ENCODE results near the gene TRA2B. TPM values are rescaled to one million over a fixed set of nuclear protein-coding genes. Genes with fewer than 3 reads are reported as not detected.

TRA2B gene
- total RNA-seq, 4 donors from 2014 or later, result 118 to 237 (median 126) TPM

DNA sequence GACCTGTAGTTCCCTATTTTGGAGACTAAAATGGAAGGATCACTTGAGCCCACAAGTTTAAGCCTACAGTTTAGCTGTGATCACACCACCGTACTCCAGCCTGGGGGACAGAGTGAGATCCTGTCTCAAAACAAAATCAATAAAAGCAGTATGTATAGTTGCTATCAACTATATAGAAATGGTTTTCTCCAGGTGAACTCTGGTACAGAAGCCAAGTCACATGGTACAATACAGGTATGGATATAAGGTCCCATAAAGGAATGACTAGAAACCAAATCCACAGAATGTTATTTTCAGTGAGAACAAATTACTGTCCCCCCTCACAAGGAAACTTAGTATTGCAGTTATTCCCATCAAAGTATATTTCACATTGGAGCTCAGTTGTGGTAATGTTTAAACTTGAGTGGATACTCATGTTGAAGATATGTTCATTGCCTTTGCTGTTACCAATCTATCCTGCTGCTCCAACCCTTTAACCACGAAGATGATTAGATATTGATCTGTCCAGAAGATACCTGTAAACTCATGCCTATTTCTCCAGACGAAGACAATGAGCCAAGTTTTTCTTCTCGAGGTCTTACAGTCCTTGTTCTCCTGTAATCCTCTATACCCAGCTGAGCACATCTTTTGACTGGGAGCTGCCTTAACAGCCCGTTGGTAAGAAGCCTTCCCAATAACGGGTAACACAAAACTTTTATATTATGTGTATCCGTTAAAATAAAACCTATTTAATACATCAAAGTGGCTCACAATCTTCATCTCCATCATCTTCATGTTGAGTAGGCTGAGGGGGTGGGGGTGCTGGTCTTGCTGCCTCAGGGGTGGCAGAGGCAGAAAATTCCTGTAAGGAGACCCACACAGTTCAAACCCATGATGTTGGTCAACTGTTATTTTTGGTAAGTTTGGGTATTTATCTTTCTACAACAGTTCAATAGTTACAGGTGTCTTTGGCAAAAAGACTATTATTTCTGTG is 24.6 kb downstream of the TRA2B start:
- TF ChIP-seq, protein P1, sequence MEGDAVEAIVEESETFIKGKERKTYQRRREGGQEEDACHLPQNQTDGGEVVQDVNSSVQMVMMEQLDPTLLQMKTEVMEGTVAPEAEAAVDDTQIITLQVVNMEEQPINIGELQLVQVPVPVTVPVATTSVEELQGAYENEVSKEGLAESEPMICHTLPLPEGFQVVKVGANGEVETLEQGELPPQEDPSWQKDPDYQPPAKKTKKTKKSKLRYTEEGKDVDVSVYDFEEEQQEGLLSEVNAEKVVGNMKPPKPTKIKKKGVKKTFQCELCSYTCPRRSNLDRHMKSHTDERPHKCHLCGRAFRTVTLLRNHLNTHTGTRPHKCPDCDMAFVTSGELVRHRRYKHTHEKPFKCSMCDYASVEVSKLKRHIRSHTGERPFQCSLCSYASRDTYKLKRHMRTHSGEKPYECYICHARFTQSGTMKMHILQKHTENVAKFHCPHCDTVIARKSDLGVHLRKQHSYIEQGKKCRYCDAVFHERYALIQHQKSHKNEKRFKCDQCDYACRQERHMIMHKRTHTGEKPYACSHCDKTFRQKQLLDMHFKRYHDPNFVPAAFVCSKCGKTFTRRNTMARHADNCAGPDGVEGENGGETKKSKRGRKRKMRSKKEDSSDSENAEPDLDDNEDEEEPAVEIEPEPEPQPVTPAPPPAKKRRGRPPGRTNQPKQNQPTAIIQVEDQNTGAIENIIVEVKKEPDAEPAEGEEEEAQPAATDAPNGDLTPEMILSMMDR (IDR thresholded peaks at IDR 0.05; ENCODE audit: low read depth), result no peak

DNA sequence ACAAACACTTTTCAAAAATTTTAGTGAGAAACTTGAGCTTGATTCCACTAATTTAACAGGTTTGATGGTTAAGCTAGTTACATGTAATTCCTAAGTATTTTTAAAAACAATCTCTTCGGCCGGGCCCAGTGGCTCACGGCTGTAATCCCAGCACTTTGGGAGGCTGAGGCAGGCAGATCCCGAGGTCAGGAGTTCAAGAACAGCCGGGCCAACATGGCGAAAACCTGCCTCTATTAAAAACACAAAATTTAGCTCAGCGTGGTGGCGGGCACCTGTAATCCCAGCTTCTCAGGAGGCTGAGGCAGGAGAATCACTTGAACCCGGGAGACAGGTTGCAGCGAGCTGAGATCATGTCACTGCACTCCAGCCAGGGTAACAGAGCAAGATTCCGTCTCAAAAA is 25.3 kb downstream of the TRA2B start:
- TF ChIP-seq, protein P1 (IDR thresholded peaks at IDR 0.05; ENCODE audit: low read depth), result no peak

GRCh38 chr3:185900228-185900627 is 37.6 kb downstream of the TRA2B start:
- TF ChIP-seq, protein P1 (IDR thresholded peaks at IDR 0.05; ENCODE audit: low read depth), result no peak

GRCh38 chr3:185896636-185897035 is 41.2 kb downstream of the TRA2B start:
- TF ChIP-seq, protein P1 (IDR thresholded peaks at IDR 0.05; ENCODE audit: low read depth), result no peak

DNA sequence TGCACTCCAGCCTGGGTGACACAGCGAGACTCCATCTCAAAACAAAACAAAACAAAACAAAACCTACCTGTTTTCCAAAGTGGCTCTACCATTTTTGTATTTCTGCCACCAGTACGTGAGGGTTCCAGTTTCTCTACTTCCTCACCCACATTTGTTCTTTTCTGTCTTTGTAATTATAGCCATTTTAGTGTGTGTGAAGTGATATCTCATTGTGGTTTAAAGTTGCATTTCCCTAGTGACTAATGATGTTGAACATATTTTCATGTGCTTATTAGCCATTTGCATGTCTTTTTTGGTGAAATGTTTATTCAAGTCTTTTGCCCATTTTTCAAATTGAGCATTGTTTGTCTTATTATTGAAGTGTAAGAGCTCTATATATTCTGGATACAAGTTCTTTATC is 50.7 kb downstream of the TRA2B start:
- TF ChIP-seq, protein P1 (IDR thresholded peaks at IDR 0.05; ENCODE audit: low read depth), result no peak

- TF ChIP-seq, protein P1 (IDR thresholded peaks at IDR 0.05; ENCODE audit: low read depth), result no peak
These were observed 53.2 kb downstream of the TRA2B start for GRCh38 chr3:185884641-185885040.

GRCh38 chr3:185881926-185882325 is 55.9 kb downstream of the TRA2B start:
- TF ChIP-seq, protein P1 (IDR thresholded peaks at IDR 0.05; ENCODE audit: low read depth), result no peak
